GM15510 (cell line): ENCODE measurements around the gene CD34.

ENCODE experiments used
- POLR2A ChIP-seq: IDR thresholded peaks from 3 replicates; pipeline ENCODE4 v1.6.1; 2011; ENCODE audit warnings: borderline replicate concordance; ENCODE audit not compliant: insufficient read length; ENCODE audit errors: extremely low read depth

Gene CD34

DNA sequence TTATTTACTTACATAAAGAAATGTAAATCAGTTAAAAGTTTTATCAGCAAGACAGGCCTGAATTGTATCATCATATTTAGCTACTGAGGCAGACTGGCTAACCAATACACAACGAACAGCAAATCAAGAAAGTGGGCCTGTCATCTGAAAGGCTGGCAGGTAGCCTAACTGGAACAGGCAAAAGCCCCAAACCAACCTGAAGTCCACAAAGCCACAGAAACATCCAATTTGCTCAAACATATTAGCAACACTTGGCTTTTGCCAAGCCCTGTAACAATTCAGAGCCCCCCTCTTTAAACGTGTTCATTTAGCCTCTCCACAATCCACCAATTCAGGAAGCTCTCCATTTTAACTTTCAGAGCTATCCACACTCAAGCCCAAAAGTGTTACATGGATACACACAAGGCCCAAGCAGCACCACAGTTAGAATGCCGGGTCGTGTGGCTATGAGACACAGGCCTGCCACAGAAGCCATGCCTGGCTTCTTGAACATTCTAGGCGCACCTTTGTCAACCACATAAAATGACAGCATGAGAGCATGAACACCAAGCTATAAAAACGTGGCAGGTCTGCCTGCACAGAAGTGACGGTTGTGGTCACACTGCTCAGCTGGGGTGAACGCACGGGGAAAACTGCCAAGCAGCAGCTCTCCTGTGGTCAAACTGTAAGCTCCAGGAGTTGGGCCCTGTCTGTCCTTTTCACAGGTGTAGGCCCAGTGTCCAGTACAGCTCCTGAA, 49.3 kb downstream of the CD34 start:
- TF ChIP-seq POLR2A, result no peak

DNA sequence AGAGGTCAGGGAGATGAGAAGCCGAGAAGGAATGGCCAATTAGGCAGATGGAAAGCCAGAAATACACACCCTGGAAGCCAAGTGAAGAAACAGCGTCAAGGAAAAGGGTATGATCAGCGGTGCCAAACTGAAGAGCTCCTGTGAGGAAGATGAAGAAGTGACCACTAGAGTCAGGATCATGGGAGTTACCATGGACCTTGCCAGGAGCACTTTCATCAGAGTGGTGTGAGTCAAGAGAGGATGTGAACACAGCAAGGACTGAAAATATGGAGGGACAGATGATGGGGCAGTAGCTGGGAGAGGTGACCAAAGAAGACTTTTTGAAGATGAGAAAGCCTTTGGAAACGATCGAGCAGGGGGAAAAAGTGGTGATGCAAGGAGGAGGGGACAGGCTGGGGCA, 50.4 kb downstream of the CD34 start:
- no peak for TF ChIP-seq POLR2A

DNA sequence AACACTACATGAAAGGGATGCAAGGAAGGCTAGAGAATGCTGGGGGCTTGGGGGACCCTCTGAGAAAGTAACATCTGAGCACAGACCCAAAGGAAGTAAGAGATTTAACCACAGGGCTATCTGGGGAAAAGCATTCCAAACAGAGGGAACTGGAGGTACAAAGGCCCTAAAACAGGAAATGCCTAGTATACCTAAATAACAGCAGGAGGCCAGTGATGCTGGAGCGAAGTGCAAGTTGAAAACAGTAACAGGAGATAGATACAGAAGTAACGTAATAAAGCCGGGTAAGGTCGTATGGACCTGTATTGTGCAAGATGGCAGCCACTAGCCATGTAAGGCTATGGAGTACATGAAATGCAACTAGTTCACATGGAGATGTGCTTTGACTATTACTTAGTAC, 52.1 kb downstream of the CD34 start:
- no peak for TF ChIP-seq POLR2A

DNA sequence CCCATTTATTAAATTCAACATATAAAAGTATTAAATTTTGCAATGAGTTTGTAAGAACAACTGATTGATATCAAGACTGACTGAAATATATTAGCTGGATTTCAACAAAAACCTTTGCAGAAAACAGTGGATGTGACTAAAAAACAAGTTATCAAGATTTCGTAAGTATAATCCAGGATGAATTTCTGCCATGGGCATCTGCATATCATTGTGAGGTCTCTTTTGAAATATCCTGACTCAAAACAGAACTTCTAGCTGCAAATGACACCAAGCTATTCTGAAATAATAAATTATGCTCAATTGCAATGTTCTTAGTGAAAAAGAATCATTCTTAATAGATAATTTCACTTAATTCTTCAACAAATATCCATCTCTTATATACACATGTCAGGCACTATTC, 52.6 kb downstream of the CD34 start:
- TF ChIP-seq POLR2A, result no peak

DNA sequence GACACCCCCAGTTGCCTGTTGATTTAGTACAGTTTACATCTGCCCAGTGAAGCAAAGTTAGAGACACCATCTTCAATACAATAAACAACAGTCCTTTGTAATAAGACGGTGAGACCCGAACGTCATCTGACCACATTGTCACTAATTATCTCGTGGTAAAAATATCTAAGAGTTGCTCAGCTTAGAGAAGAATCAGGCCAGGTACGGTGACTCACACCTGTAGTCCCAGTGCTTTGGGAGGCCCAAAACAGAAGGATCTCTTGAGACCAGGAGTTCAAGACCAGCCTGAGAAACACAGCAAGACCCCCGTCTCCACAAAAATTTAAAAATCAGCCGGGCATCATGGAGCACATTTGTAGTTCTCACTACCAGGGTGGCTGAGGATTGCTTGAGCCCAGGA, 53.5 kb downstream of the CD34 start:
- TF ChIP-seq POLR2A, result no peak

DNA sequence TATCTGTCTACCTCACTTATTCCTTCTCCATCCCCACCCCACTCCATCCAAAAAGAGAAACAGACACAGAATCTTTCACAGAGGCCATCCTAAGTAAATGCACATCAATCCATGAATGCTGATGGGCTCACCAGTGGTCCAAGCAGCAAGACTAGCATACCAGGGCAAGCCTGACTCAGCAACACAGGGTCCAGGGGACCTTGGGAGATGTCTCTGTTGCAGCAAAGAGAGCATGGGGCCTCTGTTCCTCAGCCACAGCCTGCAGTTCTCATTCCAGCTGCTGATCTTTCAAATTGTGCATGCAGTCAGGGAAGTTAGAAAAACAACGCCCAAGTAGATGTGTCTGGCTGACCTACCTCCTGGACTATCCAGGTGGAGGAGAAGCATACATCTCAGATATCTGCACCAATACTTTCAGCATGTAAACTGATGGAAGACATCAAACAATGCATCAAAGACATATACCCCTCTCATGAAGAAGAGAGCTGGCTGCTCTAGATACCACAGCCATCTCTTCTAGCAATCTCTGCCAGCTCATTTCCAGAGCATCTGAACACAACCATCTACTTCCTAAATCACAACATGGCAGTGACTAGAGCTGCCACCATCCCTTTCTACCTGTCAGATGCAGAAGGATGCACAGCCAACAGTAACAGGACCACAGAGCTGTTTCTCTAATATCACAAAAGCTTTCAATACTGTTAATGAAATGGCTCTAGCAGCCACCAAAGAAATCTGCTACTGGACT, 54.5 kb downstream of the CD34 start:
- no peak for TF ChIP-seq POLR2A

DNA sequence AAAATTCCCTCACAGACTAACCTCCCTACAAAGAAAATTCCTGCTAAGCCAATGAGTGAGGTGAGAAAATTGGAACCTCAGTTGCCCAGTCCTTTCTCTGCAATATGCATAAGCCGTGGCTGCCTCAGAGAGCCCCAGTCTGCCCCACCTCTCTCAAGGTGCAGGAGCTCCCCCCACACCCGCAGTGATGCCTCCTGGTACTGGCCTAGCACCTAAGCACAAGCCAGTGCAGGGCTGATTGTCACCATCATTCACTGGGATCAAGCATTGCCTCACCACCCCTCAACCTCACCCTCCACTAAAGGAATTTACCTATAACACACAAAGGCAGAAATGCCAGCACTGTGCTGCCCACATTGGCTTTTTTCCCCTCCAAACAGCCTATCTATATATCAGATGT, 56.9 kb downstream of the CD34 start:
- no peak for TF ChIP-seq POLR2A

DNA sequence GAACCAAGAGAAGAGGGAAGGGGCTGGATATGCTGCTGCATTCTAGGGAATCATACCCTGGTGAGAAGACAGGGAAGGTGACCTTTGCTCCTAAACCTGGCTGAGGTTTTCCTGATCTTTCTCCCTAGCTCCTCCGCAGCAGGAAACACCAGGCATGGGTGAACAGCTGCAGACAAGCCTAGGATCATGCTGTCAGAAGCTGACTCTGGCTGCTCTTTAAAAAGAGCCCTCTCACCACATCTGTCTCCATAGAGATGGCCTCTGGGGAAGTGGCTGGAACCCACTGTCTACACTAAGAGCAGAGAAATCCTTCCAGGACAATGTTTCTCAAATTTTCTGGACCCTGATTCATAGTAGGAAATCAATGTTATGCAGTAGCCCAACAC, 57.6 kb downstream of the CD34 start:
- no peak for TF ChIP-seq POLR2A

DNA sequence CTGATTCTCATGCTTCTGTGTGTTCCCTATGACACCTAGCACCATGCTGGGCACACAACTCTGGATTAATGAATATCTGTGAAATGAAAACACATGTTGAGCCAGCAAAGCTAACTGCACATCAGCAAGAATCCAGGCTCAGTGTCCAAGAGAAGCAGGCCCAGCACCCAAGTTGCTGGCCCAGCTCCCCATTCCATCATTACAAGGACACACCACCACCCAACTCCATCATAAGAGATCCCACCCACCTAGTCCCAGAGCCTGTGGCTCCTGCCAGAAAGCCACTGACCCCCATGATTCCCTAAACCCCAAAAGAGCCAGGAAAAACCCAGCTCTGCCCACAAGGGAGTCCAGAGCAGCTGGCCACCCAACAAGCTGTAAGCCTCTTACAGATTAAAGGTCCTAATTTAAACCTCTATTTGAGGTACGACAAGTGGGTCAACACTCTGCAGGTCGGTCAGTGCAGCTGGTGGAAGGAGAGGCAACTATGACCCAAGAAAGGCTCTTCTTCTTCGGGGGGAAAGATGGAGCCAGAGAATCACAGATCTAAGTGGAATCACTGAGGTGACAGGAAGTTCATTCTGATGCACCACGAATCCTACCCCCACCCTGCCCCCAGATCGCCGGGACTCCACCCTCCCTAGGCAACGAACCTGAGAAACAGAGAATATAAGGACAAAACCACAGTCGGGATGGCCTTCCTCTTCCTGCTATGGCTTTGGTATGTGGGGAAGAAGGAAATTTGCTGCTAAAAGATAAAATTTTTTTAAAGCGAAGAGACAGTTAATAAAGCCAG, 58.2 kb downstream of the CD34 start:
- no peak for TF ChIP-seq POLR2A

DNA sequence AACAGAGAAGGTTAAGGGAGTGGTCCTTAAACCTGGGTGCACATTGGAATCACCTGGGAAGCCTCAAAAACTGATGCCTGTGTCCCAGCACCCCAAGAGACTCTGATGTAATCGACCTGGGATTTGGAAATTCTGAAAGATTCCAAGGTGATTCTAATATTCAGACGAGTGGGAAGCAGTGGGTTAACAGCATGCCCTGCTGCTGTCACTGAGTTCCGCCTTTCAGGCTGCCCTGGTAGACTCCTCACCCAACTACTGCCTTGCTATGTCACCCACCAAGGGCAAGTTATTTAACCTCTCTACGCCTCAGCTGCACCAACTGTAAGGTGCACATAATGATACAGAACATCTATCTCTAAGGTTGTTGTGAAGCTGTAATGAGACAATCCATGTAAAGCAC, 59.2 kb downstream of the CD34 start:
- TF ChIP-seq POLR2A, result no peak

DNA sequence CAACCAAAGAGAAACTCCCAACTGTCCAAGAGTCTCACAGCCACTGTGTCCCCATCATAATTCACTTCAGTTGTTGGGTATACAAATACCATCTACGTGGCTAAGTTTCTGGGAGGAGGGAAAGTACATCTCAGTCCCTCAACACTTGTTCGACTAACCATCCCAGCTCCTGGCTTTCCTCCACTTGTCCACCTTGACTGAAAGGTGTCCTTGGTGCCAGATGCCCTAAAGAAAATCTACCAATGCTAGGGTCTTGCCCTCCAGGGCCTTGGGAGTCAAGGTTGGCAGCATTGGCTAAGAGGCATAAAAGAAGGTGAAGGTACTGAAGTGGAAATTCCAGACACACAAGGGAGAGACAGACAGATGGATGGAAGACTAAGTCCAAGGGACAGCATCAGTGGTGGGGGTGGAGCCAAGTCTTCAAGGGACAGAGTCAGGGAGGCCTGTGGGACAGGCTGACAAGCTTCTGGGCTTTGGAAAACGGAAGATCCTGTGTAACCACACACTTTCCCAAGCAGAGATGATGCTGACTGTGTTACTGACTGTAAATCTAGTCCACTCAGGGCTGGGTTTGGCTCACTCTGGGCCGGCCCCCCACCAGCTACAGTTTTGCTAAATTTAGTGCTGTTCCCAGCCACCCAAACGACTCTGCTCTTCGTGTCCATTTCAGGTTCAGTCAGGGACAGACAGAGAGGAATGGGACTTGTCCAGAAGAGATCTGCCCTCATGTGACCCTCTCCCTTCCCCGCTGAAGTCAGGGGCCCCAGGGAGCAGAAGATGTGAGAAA, 60.1 kb downstream of the CD34 start:
- no peak for TF ChIP-seq POLR2A

DNA sequence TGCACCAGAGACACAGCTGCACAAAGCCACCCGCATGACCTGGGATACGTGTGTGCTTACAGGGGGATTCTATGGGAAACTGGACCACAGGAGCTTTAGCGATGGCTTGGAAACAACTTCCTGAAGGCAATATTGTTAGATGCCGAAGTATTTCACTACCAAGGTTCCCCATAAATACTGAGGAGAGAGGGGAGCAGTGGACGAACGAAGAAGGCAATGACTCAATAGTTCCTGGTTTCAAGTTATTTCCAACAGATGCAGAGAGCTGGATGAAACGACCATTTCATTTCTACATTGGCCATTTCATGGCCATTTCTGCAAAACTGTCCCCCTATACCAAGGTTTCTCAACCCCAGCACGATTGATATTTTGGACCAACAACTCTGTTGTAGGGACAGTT, 61.3 kb downstream of the CD34 start:
- TF ChIP-seq POLR2A, result no peak

DNA sequence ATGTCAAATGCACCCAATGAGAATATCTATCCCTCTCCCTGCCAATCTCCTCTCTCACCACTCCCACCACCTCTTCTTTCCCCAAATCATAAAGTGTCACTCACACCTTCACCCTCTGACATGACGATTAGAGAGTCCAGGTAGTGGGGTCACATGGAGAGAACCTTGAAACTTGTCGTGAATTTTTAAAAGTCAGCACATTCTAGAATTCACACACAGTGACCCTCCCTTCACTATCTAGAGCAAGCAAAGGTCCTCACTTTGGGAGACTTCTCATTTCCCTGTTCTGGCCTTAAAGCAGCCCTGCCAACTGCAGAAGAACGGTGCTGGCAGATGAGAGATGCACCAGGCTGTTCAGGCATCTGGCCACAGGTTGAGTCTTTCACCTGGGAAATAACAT, 61.9 kb downstream of the CD34 start:
- no peak for TF ChIP-seq POLR2A

DNA sequence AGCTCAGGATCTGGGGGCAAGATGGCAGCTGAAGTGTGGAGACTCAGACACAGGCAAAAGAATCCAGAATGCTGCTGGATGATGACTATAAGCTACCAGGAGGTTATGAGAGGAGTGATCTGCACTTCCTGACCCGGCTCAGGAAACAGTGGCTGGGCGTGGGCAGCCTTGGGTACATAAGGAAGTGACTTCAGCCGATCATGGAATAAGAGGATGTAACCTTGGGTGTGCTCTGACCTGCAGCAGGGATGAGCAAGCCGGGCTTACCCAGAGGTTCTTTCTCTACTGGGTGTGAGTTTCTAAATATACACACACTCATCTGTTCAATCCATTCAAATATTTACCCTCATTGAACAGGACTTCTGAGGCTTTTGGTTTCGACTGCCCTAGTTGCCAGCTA, 62.7 kb downstream of the CD34 start:
- no peak for TF ChIP-seq POLR2A

DNA sequence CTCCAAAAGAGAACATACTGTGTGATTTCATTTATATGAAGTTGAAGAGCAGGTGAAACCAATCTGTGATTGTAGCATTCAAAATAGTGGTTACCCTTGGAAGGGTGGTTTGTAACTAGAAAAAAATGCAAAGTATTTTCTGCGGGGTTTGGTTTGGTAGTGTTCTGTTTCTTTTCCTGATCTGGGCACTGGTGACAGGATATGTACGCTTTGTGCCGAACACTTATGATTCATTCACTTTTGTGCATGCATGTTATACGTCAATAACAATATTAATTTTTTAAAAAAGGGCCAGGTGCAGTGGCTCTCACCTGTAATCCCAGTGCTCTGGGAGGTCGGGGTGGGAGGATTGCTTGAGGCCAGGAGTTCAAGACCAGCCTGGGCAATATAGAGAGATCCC, 63.8 kb downstream of the CD34 start:
- no peak for TF ChIP-seq POLR2A
